GM12878 (cell line): ENCODE results near the gene MN1. TPM values are rescaled to one million over a fixed set of nuclear protein-coding genes. Genes with fewer than 3 reads are reported as not detected.

ENCODE experiments used
- ATAC-seq: fragments of 200-7000 bp; cut with Tn5 transposase; 3 replicates; pipeline ENCODE4 v1.9.1; 2020; ENCODE audit warnings: mild to moderate bottlenecking, moderate library complexity
- BruUV-seq: library from RNA; stranded (reverse); fragments of 400-500 nt; replicated peaks from 2 replicates; lab custom pipeline; 2021; lab: Mats Ljungman, UMichigan
- CTCF ChIA-PET: fragments of 300-600 bp; sonication (Branson Sonifier 250); formaldehyde crosslinking; extraction: SDS; loops from one replicate; lab custom pipeline; 2021; ENCODE audit warnings: inconsistent platforms; lab: Yijun Ruan, JAX
- POLR2A ChIA-PET: fragments of 350-600 bp; formaldehyde crosslinking; extraction: SDS; loops from one replicate; lab custom pipeline; 2021; ENCODE audit warnings: inconsistent platforms; lab: Charles Lee
- RAD21 ChIA-PET: fragments of 300-600 bp; sonication (Branson Sonifier 250); formaldehyde crosslinking; loops from one replicate; lab custom pipeline; 2023; ENCODE audit warnings: antibody characterized with exemption; ENCODE audit not compliant: unreplicated experiment; lab: Charles Lee
- SMC1A ChIA-PET: fragments of 300-600 bp; sonication (Branson Sonifier 250); formaldehyde crosslinking; loops from one replicate; lab custom pipeline; 2023; ENCODE audit not compliant: unreplicated experiment, uncharacterized antibody; lab: Charles Lee
- DNase-seq: peaks from one replicate; pipeline ENCODE4 v3.0.0-alpha.2; 2011; ENCODE audit warnings: low read depth, low spot score
- FAIRE-seq: peaks from 3 replicates; lab custom pipeline; 2011; peaks lifted over from hg19 to GRCh38; lab: Jason Lieb, UNC
- H2AFZ ChIP-seq: 2 replicates; pipeline ENCODE4 v1.6.0; 2011; ENCODE audit warnings: low read depth, low read length, control low read depth; ENCODE audit not compliant: control insufficient read depth
- H3K27ac ChIP-seq: 2 replicates; pipeline ENCODE4 v1.5.1; 2011; ENCODE audit warnings: control low read depth; ENCODE audit not compliant: control insufficient read depth, insufficient read depth
- H3K27me3 ChIP-seq, 2 experiments: replicated peaks in 1 of 2; 2 replicates each; pipeline versions ENCODE4 v1.6.0 to v1.6.1; 2011; ENCODE audit warnings: low read length in 1 of 2; ENCODE audit not compliant: control insufficient read depth in 2 of 2, insufficient read depth in 2 of 2
- H3K36me3 ChIP-seq, 2 experiments: 2 replicates each; pipeline ENCODE4 v1.5.1; 2011; ENCODE audit warnings: low read length in 1 of 2; ENCODE audit not compliant: control insufficient read depth in 2 of 2, insufficient read depth in 2 of 2
- H3K4me1 ChIP-seq: 2 replicates; pipeline ENCODE4 v1.6.1; 2011; ENCODE audit warnings: mild to moderate bottlenecking, low read length, moderate library complexity, mixed read lengths; ENCODE audit not compliant: control insufficient read depth, insufficient read depth
- H3K4me2 ChIP-seq: 2 replicates; pipeline ENCODE4 v1.6.0; 2011; ENCODE audit warnings: control low read depth; ENCODE audit not compliant: control insufficient read depth, insufficient read depth
- H3K4me3 ChIP-seq: fragments of 200-600 bp; sonication (generic); 2 replicates; pipeline ENCODE4 v1.5.1; 2016
- H3K79me2 ChIP-seq: 2 replicates; pipeline ENCODE4 v1.6.0; 2011; ENCODE audit warnings: low read length; ENCODE audit not compliant: control insufficient read depth, insufficient read depth
- H3K9ac ChIP-seq: 2 replicates; pipeline ENCODE4 v1.8.0; 2011; ENCODE audit warnings: low read length, control low read depth, mixed read lengths; ENCODE audit not compliant: control insufficient read depth, insufficient read depth
- H3K9me3 ChIP-seq: replicated peaks from 3 replicates; pipeline ENCODE4 v1.5.1; 2011; ENCODE audit warnings: mild to moderate bottlenecking, low read length; ENCODE audit not compliant: control insufficient read depth, insufficient read depth
- H4K20me1 ChIP-seq: 2 replicates; pipeline ENCODE4 v1.6.0; 2011; ENCODE audit not compliant: control insufficient read depth, insufficient read depth
- WRNIP1 ChIP-seq: IDR thresholded peaks from 2 replicates; pipeline ENCODE4 v1.6.1; 2011; ENCODE audit warnings: low read depth, low read length, improper control_type of control experiment, borderline replicate concordance
- WGBS: methylation state at CpG from one replicate; pipeline ENCODE4 v1.1.6; 2016; ENCODE audit warnings: low lambda C conversion rate; ENCODE audit not compliant: insufficient replicate concordance, insufficient coverage; ENCODE audit errors: missing lambda C conversion rate; 5-methylcytosine and 5-hydroxymethylcytosine counted together
- in situ Hi-C: fragments of 300-500 bp; cut with MboI; formaldehyde crosslinking; loops from 9 replicates; pipeline ENCODE4 v1.14.3; 2018; ENCODE audit warnings: mixed read lengths
- intact Hi-C: fragments of 100-400 bp; cut with micrococcal nuclease; formaldehyde crosslinking; loops from one replicate; pipeline ENCODE4 v1.14.2; 2022; ENCODE audit not compliant: unreplicated experiment
- polyA plus RNA-seq, 11 experiments: library from polyadenylated mRNA; depleted of rRNA in 4 of 11; unstranded in 6 of 11; stranded (reverse) in 5 of 11; fragments of >200 nt; fragmentation: Nextera tagmentation in 4 of 11; fragmentation: Illumina TruSeq in 1 of 11; extraction: Ambion mirVana in 4 of 11; extraction: Trizol in 1 of 11; gene quantifications; 1 replicate in 1 of 11; 2 replicates in 10 of 11; pipeline versions ENCODE4 v1.2.1 to v1.2.3, GENCODE V29; 2011 to 2016; ENCODE audit warnings: inconsistent platforms in 2 of 11, missing spikeins in 2 of 11, low read depth in 1 of 11
- total RNA-seq, 4 experiments: library from RNA; depleted of rRNA in 3 of 4; stranded (reverse); fragments of >200 nt in 3 of 4; fragmentation: Illumina TruSeq in 1 of 4; extraction: Trizol in 1 of 4; gene quantifications; 2 replicates each; pipeline versions ENCODE4 v1.2.1 to v1.2.3, GENCODE V29; 2013 to 2021
- TF ChIP-seq, protein P1 (sequence below): fragments of 450-650 bp; formaldehyde crosslinking; IDR thresholded peaks from 2 replicates; pipeline ENCODE4 v1.4.0; 2022; ENCODE audit warnings: mild to moderate bottlenecking, moderate library complexity
- TF ChIP-seq, protein P2 (sequence below): IDR thresholded peaks from 2 replicates; pipeline ENCODE4 v1.6.1; 2012; ENCODE audit warnings: mild to moderate bottlenecking, low read depth, low read length

MN1 gene
- total and polyA plus RNA-seq, 10 of the 15 experiments (the other 5 are each of a cell fraction or from before 2014, with no cell fraction given), result under 0.01 to 0.24 (median 0.03) TPM; not detected in 3

DNA sequence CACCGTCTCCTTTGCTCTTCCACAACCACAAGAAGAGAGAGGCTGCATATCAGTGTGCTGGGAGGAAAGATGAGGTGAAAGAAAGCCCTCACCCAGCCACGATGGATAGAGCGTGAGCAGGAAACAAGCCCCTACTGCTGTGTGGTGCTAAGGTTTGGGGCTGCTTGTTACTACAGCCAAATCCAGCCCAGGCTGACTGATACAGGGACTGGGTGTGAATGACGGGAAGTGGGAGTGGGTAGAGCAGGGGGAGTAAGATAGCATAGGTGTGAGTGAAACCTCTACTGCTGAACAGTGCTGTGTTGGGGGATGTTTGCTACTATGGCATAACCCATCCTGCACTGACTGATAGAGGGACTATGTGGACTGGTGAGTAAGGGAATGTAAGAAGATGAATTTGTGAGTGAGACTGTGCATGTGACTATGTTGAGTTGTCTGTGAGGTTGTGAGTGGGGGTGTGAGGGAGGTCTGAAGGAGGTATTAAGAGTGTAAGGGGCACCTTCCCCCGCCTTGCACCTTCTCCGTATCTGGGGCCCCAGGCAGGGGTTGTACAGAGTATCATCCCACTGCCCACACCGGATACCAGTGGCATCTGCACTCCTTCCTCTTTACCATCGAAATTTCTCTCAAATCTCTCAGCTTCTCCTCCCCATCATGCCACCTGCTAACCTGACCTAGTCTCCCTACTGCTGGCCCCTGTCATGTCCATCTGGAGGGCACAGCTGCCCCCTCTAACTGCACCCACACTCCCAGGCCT, 91.5 kb downstream of the MN1 start (continued):
- TF ChIP-seq, protein P1, sequence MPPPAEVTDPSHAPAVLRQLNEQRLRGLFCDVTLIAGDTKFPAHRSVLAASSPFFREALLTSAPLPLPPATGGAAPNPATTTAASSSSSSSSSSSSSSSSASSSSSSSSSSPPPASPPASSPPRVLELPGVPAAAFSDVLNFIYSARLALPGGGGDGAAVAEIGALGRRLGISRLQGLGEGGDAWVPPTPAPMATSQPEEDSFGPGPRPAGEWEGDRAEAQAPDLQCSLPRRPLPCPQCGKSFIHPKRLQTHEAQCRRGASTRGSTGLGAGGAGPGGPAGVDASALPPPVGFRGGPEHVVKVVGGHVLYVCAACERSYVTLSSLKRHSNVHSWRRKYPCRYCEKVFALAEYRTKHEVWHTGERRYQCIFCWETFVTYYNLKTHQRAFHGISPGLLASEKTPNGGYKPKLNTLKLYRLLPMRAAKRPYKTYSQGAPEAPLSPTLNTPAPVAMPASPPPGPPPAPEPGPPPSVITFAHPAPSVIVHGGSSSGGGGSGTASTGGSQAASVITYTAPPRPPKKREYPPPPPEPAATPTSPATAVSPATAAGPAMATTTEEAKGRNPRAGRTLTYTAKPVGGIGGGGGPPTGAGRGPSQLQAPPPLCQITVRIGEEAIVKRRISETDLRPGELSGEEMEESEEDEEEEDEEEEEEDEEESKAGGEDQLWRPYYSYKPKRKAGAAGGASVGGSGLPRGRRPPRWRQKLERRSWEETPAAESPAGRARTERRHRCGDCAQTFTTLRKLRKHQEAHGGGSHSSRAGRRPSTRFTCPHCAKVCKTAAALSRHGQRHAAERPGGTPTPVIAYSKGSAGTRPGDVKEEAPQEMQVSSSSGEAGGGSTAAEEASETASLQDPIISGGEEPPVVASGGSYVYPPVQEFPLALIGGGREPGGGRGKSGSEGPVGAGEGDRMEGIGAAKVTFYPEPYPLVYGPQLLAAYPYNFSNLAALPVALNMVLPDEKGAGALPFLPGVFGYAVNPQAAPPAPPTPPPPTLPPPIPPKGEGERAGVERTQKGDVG (CRISPR knock-in tag), result no peak

GRCh38 chr22:27706489-27706888, 95.1 kb downstream of the MN1 start:
- H3K4me2 ChIP-seq, result no peak overlapping the region
- H3K79me2 ChIP-seq, result no peaks in the 10 kb centered on the region
- H3K27me3 ChIP-seq, result no peaks in the 10 kb centered on the region
- no peak overlapping the region for H3K27ac ChIP-seq
- ChIA-PET SMC1A (no interaction called here), CTCF (no interaction called here), POLR2A (no interaction called here), RAD21 (no interaction called here)
- ATAC-seq (no peak), FAIRE-seq (no peak), DNase-seq (no peak)
- 54% methylated on average over 5 of the region's 5 CpGs for WGBS
- H2AFZ ChIP-seq, result no peak overlapping the region
- intact Hi-C loops, result no loop called here
- no peak overlapping the region for H3K4me3 ChIP-seq
- H4K20me1 ChIP-seq, result no peaks in the 10 kb centered on the region
- H3K9ac ChIP-seq, result no peak overlapping the region
- BruUV-seq, result no TSS peak
- H3K9me3 ChIP-seq, result no peaks in the 10 kb centered on the region; the same call in 2 of the 3 replicates
- no peak for TF ChIP-seq WRNIP1
- TF ChIP-seq, protein P2, sequence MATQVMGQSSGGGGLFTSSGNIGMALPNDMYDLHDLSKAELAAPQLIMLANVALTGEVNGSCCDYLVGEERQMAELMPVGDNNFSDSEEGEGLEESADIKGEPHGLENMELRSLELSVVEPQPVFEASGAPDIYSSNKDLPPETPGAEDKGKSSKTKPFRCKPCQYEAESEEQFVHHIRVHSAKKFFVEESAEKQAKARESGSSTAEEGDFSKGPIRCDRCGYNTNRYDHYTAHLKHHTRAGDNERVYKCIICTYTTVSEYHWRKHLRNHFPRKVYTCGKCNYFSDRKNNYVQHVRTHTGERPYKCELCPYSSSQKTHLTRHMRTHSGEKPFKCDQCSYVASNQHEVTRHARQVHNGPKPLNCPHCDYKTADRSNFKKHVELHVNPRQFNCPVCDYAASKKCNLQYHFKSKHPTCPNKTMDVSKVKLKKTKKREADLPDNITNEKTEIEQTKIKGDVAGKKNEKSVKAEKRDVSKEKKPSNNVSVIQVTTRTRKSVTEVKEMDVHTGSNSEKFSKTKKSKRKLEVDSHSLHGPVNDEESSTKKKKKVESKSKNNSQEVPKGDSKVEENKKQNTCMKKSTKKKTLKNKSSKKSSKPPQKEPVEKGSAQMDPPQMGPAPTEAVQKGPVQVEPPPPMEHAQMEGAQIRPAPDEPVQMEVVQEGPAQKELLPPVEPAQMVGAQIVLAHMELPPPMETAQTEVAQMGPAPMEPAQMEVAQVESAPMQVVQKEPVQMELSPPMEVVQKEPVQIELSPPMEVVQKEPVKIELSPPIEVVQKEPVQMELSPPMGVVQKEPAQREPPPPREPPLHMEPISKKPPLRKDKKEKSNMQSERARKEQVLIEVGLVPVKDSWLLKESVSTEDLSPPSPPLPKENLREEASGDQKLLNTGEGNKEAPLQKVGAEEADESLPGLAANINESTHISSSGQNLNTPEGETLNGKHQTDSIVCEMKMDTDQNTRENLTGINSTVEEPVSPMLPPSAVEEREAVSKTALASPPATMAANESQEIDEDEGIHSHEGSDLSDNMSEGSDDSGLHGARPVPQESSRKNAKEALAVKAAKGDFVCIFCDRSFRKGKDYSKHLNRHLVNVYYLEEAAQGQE, result no peak
- in situ Hi-C loops, result no loop called here
- no peaks in the 10 kb centered on the region for H3K36me3 ChIP-seq
- no peaks in the 10 kb centered on the region for H3K4me1 ChIP-seq
